ENCODE measurements around the gene CNR1.

DNA sequence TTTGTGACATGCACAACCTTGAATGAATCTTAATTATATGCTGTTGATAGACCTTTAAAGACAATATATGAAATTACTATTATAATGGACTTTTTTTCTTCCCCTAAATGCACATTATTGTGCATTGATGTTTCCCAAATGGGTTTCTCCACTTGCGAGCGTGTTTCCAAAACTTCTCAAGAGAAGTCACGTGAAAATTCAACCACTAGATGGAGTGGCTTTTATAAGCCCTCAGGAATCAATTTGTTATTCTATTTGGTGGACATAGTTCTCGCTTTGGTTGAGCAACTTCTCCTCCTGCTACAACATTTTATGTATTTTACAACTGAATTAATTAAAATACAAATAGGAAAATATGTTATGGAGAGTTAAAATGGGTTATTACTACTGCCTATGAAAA lies 9.0 kb downstream of the CNR1 start:
- TF ChIP-seq GABPB1 (CRISPR knock-in tag; IDR thresholded peaks at IDR 0.05) (no peak), ESRRA (CRISPR knock-in tag; IDR thresholded peaks at IDR 0.05; ENCODE audit: borderline replicate concordance) (no peak), CBFB (CRISPR knock-in tag; IDR thresholded peaks at IDR 0.05; ENCODE audit: low read depth) (no peak), FOXK1 (CRISPR knock-in tag; IDR thresholded peaks at IDR 0.05) (no peak), NR3C1 (CRISPR knock-in tag; conservative IDR thresholded peaks at IDR 0.05; ENCODE audit: low read depth) (no peak), ATF1 (CRISPR knock-in tag; IDR thresholded peaks at IDR 0.05) (no peak), TCF7 (CRISPR knock-in tag; IDR thresholded peaks at IDR 0.05; ENCODE audit: low read depth) (no peak), JAZF1 (CRISPR knock-in tag; IDR thresholded peaks at IDR 0.05) (no peak), IRF2 (CRISPR knock-in tag; IDR thresholded peaks at IDR 0.05; ENCODE audit: borderline replicate concordance, low read depth) (no peak), CREB1 (CRISPR knock-in tag; IDR thresholded peaks at IDR 0.05) (no peak)
- TF ChIP-seq, protein P1, sequence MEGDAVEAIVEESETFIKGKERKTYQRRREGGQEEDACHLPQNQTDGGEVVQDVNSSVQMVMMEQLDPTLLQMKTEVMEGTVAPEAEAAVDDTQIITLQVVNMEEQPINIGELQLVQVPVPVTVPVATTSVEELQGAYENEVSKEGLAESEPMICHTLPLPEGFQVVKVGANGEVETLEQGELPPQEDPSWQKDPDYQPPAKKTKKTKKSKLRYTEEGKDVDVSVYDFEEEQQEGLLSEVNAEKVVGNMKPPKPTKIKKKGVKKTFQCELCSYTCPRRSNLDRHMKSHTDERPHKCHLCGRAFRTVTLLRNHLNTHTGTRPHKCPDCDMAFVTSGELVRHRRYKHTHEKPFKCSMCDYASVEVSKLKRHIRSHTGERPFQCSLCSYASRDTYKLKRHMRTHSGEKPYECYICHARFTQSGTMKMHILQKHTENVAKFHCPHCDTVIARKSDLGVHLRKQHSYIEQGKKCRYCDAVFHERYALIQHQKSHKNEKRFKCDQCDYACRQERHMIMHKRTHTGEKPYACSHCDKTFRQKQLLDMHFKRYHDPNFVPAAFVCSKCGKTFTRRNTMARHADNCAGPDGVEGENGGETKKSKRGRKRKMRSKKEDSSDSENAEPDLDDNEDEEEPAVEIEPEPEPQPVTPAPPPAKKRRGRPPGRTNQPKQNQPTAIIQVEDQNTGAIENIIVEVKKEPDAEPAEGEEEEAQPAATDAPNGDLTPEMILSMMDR (IDR thresholded peaks at IDR 0.05) = no peak
- TF ChIP-seq, protein P2, sequence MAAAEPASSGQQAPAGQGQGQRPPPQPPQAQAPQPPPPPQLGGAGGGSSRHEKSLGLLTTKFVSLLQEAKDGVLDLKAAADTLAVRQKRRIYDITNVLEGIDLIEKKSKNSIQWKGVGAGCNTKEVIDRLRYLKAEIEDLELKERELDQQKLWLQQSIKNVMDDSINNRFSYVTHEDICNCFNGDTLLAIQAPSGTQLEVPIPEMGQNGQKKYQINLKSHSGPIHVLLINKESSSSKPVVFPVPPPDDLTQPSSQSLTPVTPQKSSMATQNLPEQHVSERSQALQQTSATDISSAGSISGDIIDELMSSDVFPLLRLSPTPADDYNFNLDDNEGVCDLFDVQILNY (CRISPR knock-in tag; IDR thresholded peaks at IDR 0.05) = no peak
- TF ChIP-seq, protein P3, sequence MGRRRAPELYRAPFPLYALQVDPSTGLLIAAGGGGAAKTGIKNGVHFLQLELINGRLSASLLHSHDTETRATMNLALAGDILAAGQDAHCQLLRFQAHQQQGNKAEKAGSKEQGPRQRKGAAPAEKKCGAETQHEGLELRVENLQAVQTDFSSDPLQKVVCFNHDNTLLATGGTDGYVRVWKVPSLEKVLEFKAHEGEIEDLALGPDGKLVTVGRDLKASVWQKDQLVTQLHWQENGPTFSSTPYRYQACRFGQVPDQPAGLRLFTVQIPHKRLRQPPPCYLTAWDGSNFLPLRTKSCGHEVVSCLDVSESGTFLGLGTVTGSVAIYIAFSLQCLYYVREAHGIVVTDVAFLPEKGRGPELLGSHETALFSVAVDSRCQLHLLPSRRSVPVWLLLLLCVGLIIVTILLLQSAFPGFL (CRISPR knock-in tag; IDR thresholded peaks at IDR 0.05; ENCODE audit: borderline replicate concordance) = no peak

Data from WTC11 (cell line).